H1 (cell line): ENCODE data around the gene DENND6B. TPM values are rescaled to one million over a fixed set of nuclear protein-coding genes. Genes with fewer than 3 reads are reported as not detected.

ENCODE experiments used
- CTCF ChIA-PET: fragments of 300-600 bp; sonication (Branson Sonifier 250); formaldehyde crosslinking; loops from one replicate; lab custom pipeline; 2021; ENCODE audit not compliant: partially characterized antibody; lab: Charles Lee
- POLR2A ChIA-PET: fragments of 300-600 bp; sonication (Branson Sonifier 250); formaldehyde crosslinking; loops from one replicate; lab custom pipeline; 2021; ENCODE audit warnings: inconsistent platforms; ENCODE audit not compliant: partially characterized antibody; lab: Charles Lee
- DNase-seq, 2 experiments: peaks; one replicate each; pipeline versions ENCODE4 v3.0.0 to v3.0.0-alpha.2; 2010 to 2022; ENCODE audit warnings: low spot score in 2 of 2, low read depth in 1 of 2, mixed read lengths in 1 of 2
- FAIRE-seq: peaks from 2 replicates; lab custom pipeline; 2011; peaks lifted over from hg19 to GRCh38; lab: Jason Lieb, UNC
- H2AFZ ChIP-seq: 2 replicates; pipeline ENCODE4 v1.8.1; 2012; ENCODE audit warnings: low read length, inconsistent platforms
- H2AK5ac ChIP-seq: 2 replicates; pipeline ENCODE4 v1.6.1; 2013; ENCODE audit warnings: low read depth, low read length
- H2BK120ac ChIP-seq: replicated peaks from 2 replicates; pipeline ENCODE3; 2013; ENCODE audit warnings: low read depth, low read length, inconsistent platforms
- H2BK12ac ChIP-seq: 2 replicates; pipeline ENCODE4 v1.6.1; 2013; ENCODE audit warnings: low read depth, low read length
- H2BK15ac ChIP-seq: 2 replicates; pipeline ENCODE4 v1.6.1; 2013; ENCODE audit warnings: low read length
- H2BK20ac ChIP-seq: 2 replicates; pipeline ENCODE4 v1.6.1; 2013; ENCODE audit warnings: low read length
- H2BK5ac ChIP-seq: 2 replicates; pipeline ENCODE4 v1.6.1; 2013; ENCODE audit warnings: low read depth, low read length
- H3K14ac ChIP-seq: 2 replicates; pipeline ENCODE4 v1.6.1; 2013; ENCODE audit warnings: inconsistent platforms; ENCODE audit not compliant: insufficient read length
- H3K18ac ChIP-seq: 2 replicates; pipeline ENCODE4 v1.6.1; 2013; ENCODE audit warnings: low read length; ENCODE audit errors: extremely low read depth
- H3K23ac ChIP-seq: 2 replicates; pipeline ENCODE4 v1.6.1; 2013; ENCODE audit warnings: inconsistent platforms; ENCODE audit not compliant: insufficient read length
- H3K23me2 ChIP-seq: 2 replicates; pipeline ENCODE4 v1.6.1; 2013; ENCODE audit warnings: low read depth, low read length
- H3K27ac ChIP-seq: 2 replicates; pipeline ENCODE4 v1.6.1; 2011; ENCODE audit warnings: low read depth, low read length, inconsistent platforms
- H3K27me3 ChIP-seq, 4 experiments: replicated peaks in 1 of 4; 1 replicate in 1 of 4; 2 replicates in 3 of 4; pipeline versions ENCODE4 v1.6.1 to v1.8.1; 2011 to 2013; ENCODE audit warnings: low read length in 3 of 4, mild to moderate bottlenecking in 3 of 4, inconsistent platforms in 2 of 4, mixed read lengths in 2 of 4, moderate library complexity in 1 of 4; ENCODE audit not compliant: control insufficient read depth in 3 of 4, insufficient read depth in 3 of 4; ENCODE audit errors: extremely low read depth in 1 of 4
- H3K36me3 ChIP-seq, 4 experiments: 2 replicates each; pipeline versions ENCODE4 v1.6.1 to v1.8.1; 2011 to 2013; ENCODE audit warnings: mild to moderate bottlenecking in 4 of 4, low read length in 3 of 4, moderate library complexity in 2 of 4, control low read depth in 1 of 4, inconsistent platforms in 1 of 4; ENCODE audit not compliant: insufficient read depth in 4 of 4, control insufficient read depth in 2 of 4
- H3K4ac ChIP-seq: replicated peaks from 2 replicates; pipeline ENCODE3; 2013; ENCODE audit warnings: low read length, low read depth, mixed read lengths, inconsistent platforms; ENCODE audit not compliant: insufficient read length
- H3K4me1 ChIP-seq, 4 experiments: replicated peaks in 1 of 4; 1 replicate in 1 of 4; 2 replicates in 3 of 4; pipeline versions ENCODE4 v1.6.1 to v1.8.1; 2011 to 2013; ENCODE audit warnings: low read length in 3 of 4, inconsistent platforms in 2 of 4, mixed read lengths in 1 of 4; ENCODE audit not compliant: insufficient read depth in 4 of 4, control insufficient read depth in 3 of 4
- H3K4me2 ChIP-seq, 2 experiments: 2 replicates each; pipeline versions ENCODE4 v1.6.1 to v1.8.1; 2011 to 2013; ENCODE audit warnings: low read depth in 2 of 2, low read length in 2 of 2, control low read depth in 1 of 2, inconsistent platforms in 1 of 2, mild to moderate bottlenecking in 1 of 2; ENCODE audit not compliant: insufficient read depth in 1 of 2
- H3K4me3 ChIP-seq, 4 experiments: fragments of 200-600, 300-600 bp in 1 of 4; sonication (generic), shearing (Covaris generic), sonication (Bioruptor Twin) in 1 of 4; 2 replicates each; pipeline versions ENCODE4 v1.5.1 to v1.8.1; 2011 to 2016; ENCODE audit warnings: low read length in 4 of 4, low read depth in 3 of 4, control low read depth in 2 of 4, inconsistent platforms in 2 of 4, mild to moderate bottlenecking in 2 of 4, mixed read lengths in 1 of 4, moderate library complexity in 1 of 4; ENCODE audit not compliant: insufficient read depth in 2 of 4; ENCODE audit errors: extremely low read depth in 1 of 4
- H3K56ac ChIP-seq: replicated peaks from 2 replicates; pipeline ENCODE3; 2013; ENCODE audit warnings: low read depth, mild to moderate bottlenecking, mixed read lengths, low read length, inconsistent platforms; ENCODE audit not compliant: insufficient read length
- H3K79me1 ChIP-seq: 2 replicates; pipeline ENCODE4 v1.6.1; 2013; ENCODE audit warnings: low read depth, low read length, control low read depth
- H3K79me2 ChIP-seq, 2 experiments: 2 replicates each; pipeline versions ENCODE4 v1.6.1 to v1.8.1; 2012 to 2013; ENCODE audit warnings: low read length in 2 of 2, mild to moderate bottlenecking in 2 of 2, inconsistent platforms in 1 of 2; ENCODE audit not compliant: insufficient read depth in 2 of 2, control insufficient read depth in 1 of 2
- H3K9ac ChIP-seq, 4 experiments: replicated peaks in 1 of 4; 1 replicate in 1 of 4; 2 replicates in 3 of 4; pipeline versions ENCODE4 v1.6.1 to v1.8.1; 2011 to 2013; ENCODE audit warnings: low read depth in 3 of 4, low read length in 3 of 4, control low read depth in 2 of 4, mild to moderate bottlenecking in 2 of 4, moderate library complexity in 2 of 4, inconsistent platforms in 1 of 4; ENCODE audit errors: extremely low read depth in 1 of 4
- H3K9me3 ChIP-seq, 2 experiments: 2 replicates each; pipeline versions ENCODE4 v1.6.1 to v1.8.1; 2012 to 2013; ENCODE audit warnings: mild to moderate bottlenecking in 2 of 2, moderate library complexity in 2 of 2, control low read depth in 1 of 2, inconsistent platforms in 1 of 2, low read depth in 1 of 2, low read length in 1 of 2, mixed read lengths in 1 of 2; ENCODE audit not compliant: insufficient read depth in 2 of 2
- H4K20me1 ChIP-seq, 2 experiments: replicated peaks in 1 of 2; 2 replicates each; pipeline versions ENCODE3 to v1.8.1; 2011 to 2013; ENCODE audit warnings: inconsistent platforms in 2 of 2, low read length in 2 of 2, mild to moderate bottlenecking in 1 of 2; ENCODE audit not compliant: insufficient read depth in 2 of 2, control insufficient read depth in 1 of 2
- H4K5ac ChIP-seq: 2 replicates; pipeline ENCODE4 v1.6.1; 2013; ENCODE audit warnings: low read length, low read depth, mixed read lengths, inconsistent platforms; ENCODE audit not compliant: insufficient read length
- H4K8ac ChIP-seq: 2 replicates; pipeline ENCODE4 v1.8.0; 2013; ENCODE audit warnings: mild to moderate bottlenecking, moderate library complexity, low read length, inconsistent platforms; ENCODE audit not compliant: insufficient read depth; ENCODE audit errors: extremely low read depth
- H4K91ac ChIP-seq: replicated peaks from 2 replicates; pipeline ENCODE3; 2013; ENCODE audit warnings: low read length, mixed read lengths, inconsistent platforms; ENCODE audit not compliant: insufficient read length
- ASH2L ChIP-seq: fragments of 200-600, 300-600 bp; sonication (generic); IDR thresholded peaks from one replicate; pipeline ENCODE4 v1.7.1; 2017; ENCODE audit warnings: low read length
- CTCF ChIP-seq, 3 experiments: IDR thresholded peaks; 1 replicate in 2 of 3; 2 replicates in 1 of 3; pipeline versions ENCODE4 v1.5.1 to v1.6.1; 2011; ENCODE audit warnings: low read length in 3 of 3, mild to moderate bottlenecking in 3 of 3, inconsistent platforms in 2 of 3, low read depth in 1 of 3, moderate library complexity in 1 of 3; ENCODE audit not compliant: insufficient read depth in 1 of 3; ENCODE audit errors: control extremely low read depth in 1 of 3
- FOSL1 ChIP-seq: IDR thresholded peaks from 2 replicates; pipeline ENCODE4 v1.6.1; 2011; ENCODE audit warnings: mild to moderate bottlenecking, low read depth, low read length, moderate library complexity; ENCODE audit not compliant: insufficient read depth
- GTF2F1 ChIP-seq: IDR thresholded peaks from 2 replicates; pipeline ENCODE4 v1.6.1; 2012; ENCODE audit warnings: low read depth, low read length, improper control_type of control experiment, borderline replicate concordance
- JUN ChIP-seq: IDR thresholded peaks from 2 replicates; pipeline ENCODE4 v1.6.1; 2011; ENCODE audit warnings: low read depth, mild to moderate bottlenecking, improper control_type of control experiment, low read length
- POLR2AphosphoS5 ChIP-seq: IDR thresholded peaks from 2 replicates; pipeline ENCODE4 v1.6.1; 2011; ENCODE audit warnings: low read depth, low read length
- TAF1 ChIP-seq: IDR thresholded peaks from 2 replicates; pipeline ENCODE4 v1.6.1; 2011; ENCODE audit warnings: mild to moderate bottlenecking, low read depth, low read length
- TBP ChIP-seq: IDR thresholded peaks from 2 replicates; pipeline ENCODE4 v1.6.1; 2011; ENCODE audit warnings: low read depth, low read length, improper control_type of control experiment
- WGBS, 2 experiments: shearing (Covaris generic) in 1 of 2; methylation state at CpG; one replicate each; pipeline versions ENCODE4 v1.1.6 to v1.1.7; 2013 to 2015; ENCODE audit warnings: low lambda C conversion rate in 2 of 2, mixed read lengths in 2 of 2, inconsistent platforms in 1 of 2, low coverage in 1 of 2, missing lambda C conversion rate in 1 of 2; ENCODE audit not compliant: insufficient replicate concordance in 2 of 2, insufficient coverage in 1 of 2, insufficient read length in 1 of 2; ENCODE audit errors: extremely low coverage in 1 of 2, missing lambda C conversion rate in 1 of 2; 5-methylcytosine and 5-hydroxymethylcytosine counted together
- polyA plus RNA-seq, 7 experiments: library from polyadenylated mRNA; depleted of rRNA in 3 of 7; stranded (reverse) in 5 of 7; unstranded in 2 of 7; fragments of >200 nt in 5 of 7; fragments of 200-250 nt in 2 of 7; gene quantifications; 1 replicate in 5 of 7; 2 replicates in 1 of 7; 4 replicates in 1 of 7; pipeline versions ENCODE4 v1.2.1 to v1.2.3, GENCODE V29; 2011 to 2013; ENCODE audit warnings: missing spikeins in 2 of 7, mixed read lengths in 2 of 7
- total RNA-seq: library from RNA; stranded (reverse); fragmentation: NEBNext Ultra II Directional; extraction: Animal tissue kit (Norgen Biotek cat#: 25700); gene quantifications from 2 replicates; pipeline ENCODE4 v1.2.1, GENCODE V29; 2021

Gene DENND6B
- total and polyA plus RNA-seq, 2 of the 8 experiments (the other 6 are each of a cell fraction or from before 2014, with no cell fraction given) = 1.1 to 1.9 TPM

GRCh38 chr22:50342651-50343540, 16.1 kb upstream of the DENND6B start, which contains the start of gene PPP6R2:
PPP6R2 (plus strand) TSS chr22:50343327; CDS start chr22:50393909, 50,582 bp downstream.
- CTCF ChIA-PET = interaction anchor here (0.6 to 2.7 kb wide), 23 partner anchors 10 to 102 kb away, joined by 3 to 39 read pairs (median 7); partner anchors contain the start of genes HDAC10, MAPK12 and PLXNB2
- TF ChIP-seq TBP = no peak
- no peak for TF ChIP-seq JUN
- peak; percentile 55 for TF ChIP-seq ASH2L
- TF ChIP-seq POLR2AphosphoS5 = no peak
- no peak for TF ChIP-seq GTF2F1
- TF ChIP-seq TAF1 = peak; percentile 77
- TF ChIP-seq FOSL1 = no peak
- TF ChIP-seq CTCF (IDR thresholded peaks at IDR 0.05; ENCODE audit: control extremely low read depth in 1 of 3, insufficient read depth in 1 of 3, low read depth in 1 of 3, low read length in 3 of 3) = no peak

More at GRCh38 chr22:50342651-50343540, 16.1 kb upstream of the DENND6B start, which contains the start of gene PPP6R2:
- H2BK15ac ChIP-seq = peak within 1 kb of the TSS; percentile 88; the same call in 1 of the 2 replicates
- H3K4me3 ChIP-seq = peak within 1 kb of the TSS; percentile 44 to 94 (median 68)
- DNase-seq = peak in 1 of 2 experiments; percentile 96
- peaks cover 0 to 11% of the 10 kb centered on the region in 2 experiments; a peak in 2 of 4 replicates for H3K79me2 ChIP-seq
- H3K18ac ChIP-seq = peak within 1 kb of the TSS; percentile 93
- peaks cover 29% of the 10 kb centered on the region; the same call in 1 of the 2 replicates for H3K23me2 ChIP-seq
- H4K8ac ChIP-seq = peak within 1 kb of the TSS; percentile 83; the same call in 1 of the 2 replicates
- H2BK120ac ChIP-seq = no peak within 1 kb of the TSS
- 1% methylated on average over 36 of the region's 87 CpGs; no CpG with 5 or more reads in 1 of the 2 experiments for WGBS, 2 experiments
- no peak within 1 kb of the TSS for H2BK12ac ChIP-seq
- H2AK5ac ChIP-seq = no peak within 1 kb of the TSS
- no peak within 1 kb of the TSS for H3K14ac ChIP-seq
- H3K27ac ChIP-seq = peak within 1 kb of the TSS; percentile 58; the same call in 1 of the 2 replicates
- H3K56ac ChIP-seq = peak within 1 kb of the TSS; percentile 70
- H3K23ac ChIP-seq = no peak within 1 kb of the TSS
- peaks cover 0 to 2% (median under 1%) of the 10 kb centered on the region in 4 experiments; a peak in 1 of 7 replicates for H3K4me1 ChIP-seq
- peak within 1 kb of the TSS; percentile 91 for H2AFZ ChIP-seq
- no peak for FAIRE-seq
- peak within 1 kb of the TSS; percentile 78; the same call in 1 of the 2 replicates for H2BK5ac ChIP-seq
- H4K20me1 ChIP-seq = peaks cover 12 to 35% of the 10 kb centered on the region in 2 experiments
- H3K36me3 ChIP-seq = no peaks in the 10 kb centered on the region; a peak in 1 of 8 replicates
- no peak within 1 kb of the TSS for H4K91ac ChIP-seq
- no peak within 1 kb of the TSS for H3K4ac ChIP-seq
- H2BK20ac ChIP-seq = no peak within 1 kb of the TSS
- peak within 1 kb of the TSS in 3 of 4 experiments; percentile 45 to 80 (median 64); a peak in 5 of 7 replicates for H3K9ac ChIP-seq
- H3K79me1 ChIP-seq = peaks cover 19% of the 10 kb centered on the region
- peak within 1 kb of the TSS; percentile 72 to 94 for H3K4me2 ChIP-seq
- peaks cover 0 to 3% of the 10 kb centered on the region in 2 experiments; a peak in 1 of 4 replicates for H3K9me3 ChIP-seq
- no peak within 1 kb of the TSS for H4K5ac ChIP-seq
- H3K27me3 ChIP-seq = peaks cover 0 to 5% (median 0%) of the 10 kb centered on the region in 4 experiments; a peak in 3 of 7 replicates
- POLR2A ChIA-PET = interaction anchor here (0.8 to 1.9 kb wide), 4 partner anchors 15 to 99 kb away, joined by 3 to 6 read pairs (median 3); no protein-coding TSS in a partner anchor
